GM18498 (cell line): ENCODE measurements around the gene THEMIS2.
"Not testable (repeated sequence)": the region's sequence is repeated elsewhere in the genome, so short reads cannot be mapped to it uniquely, and the experiment has no call there.

ENCODE experiments used
- ATAC-seq: cut with Tn5 transposase; IDR thresholded peaks from one replicate; pipeline ENCODE4 v1.9.1; 2021; ENCODE audit warnings: mild to moderate bottlenecking, moderate library complexity; ENCODE audit not compliant: unreplicated experiment

The THEMIS2 gene

DNA sequence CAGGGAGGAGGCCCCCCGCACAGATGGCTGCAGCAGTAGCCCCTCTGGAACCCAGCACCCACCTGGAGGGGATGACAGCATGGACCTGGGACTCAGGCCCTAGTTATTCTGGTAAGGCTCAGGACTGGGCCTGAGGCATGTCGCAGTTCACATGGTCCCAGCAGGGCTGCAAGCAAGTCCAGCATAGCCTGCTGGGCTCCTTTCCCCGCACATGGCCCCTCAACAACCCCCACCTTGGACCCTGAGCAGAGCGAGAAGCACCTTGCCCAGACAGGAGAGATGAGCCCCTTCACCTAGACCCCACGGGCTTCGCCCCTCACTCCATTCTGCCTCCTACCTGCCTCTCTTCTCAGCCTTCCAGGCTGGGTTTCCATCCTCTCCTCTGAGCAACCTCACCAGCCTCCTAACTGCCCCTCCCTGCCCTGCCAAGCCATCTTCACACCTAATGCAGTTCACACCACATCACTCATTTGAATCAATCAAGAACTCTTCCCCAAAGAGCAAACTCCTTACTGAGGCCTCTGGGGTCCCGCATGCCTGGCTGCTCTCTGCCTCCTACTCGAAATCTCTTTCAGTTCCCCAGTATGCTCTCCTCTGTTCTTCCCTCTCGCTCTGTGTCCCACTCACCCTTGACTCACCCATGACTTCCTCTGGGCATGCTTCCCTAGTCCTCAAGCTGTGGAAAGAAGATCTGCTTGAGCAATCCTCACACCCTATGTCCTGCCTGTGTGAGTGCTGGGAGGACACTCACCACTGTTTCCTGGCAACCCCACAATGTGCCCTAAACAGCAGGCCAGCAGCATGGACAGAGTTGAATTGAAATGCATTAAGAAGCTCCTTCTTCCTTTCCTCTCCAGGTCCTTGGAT, 9.4 kb upstream of the THEMIS2 start:
- ATAC-seq, result no peak

DNA sequence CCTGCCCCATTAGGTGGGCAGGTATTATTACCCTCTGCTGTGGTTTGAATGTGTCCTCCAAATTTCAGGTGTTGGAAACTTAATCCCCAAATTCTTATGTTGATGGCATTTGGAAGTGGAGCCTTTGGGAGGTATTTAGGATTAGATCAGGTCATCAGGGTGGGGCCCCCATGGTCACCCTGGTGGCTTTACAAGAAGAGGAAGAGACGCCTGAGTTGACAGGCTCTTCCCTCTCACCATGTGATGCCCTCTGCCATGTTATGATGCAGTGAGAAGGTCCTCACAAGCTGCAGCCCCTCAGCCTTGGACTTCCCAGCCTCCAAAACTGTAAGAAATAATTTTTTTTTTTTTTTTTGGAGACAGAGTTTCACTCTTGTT, 8.8 kb upstream of the THEMIS2 start:
- ATAC-seq, result no peak

DNA sequence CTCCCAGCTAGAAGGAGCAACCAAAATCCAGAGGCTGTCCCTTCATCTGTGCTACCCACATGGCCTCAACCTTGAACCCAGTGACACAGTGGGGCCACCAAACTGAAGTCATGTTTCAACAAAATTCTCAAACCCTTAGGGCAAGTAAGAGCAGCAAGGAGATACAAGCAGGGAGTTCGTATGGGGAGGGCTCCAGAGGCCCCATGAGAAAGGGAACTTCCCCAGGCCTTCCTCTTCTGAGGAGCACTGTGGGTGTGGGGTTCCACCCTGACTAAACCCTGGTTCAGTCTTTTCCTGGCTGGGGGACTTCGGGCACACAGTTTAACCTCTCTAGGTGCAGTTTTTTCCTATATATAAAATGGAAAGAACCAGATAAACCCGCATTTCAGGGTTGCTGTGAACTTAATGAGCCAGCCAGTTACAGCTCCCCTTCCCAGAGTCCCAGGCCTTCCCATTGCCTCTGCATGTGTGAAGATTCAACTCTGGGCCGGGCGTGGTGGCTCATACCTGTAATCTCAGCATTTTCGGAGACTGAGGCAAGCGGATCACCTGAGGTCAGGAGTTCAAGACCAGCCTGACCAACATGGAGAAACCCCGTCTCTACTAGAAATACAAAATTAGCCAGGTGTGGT, 8.0 kb upstream of the THEMIS2 start:
- ATAC-seq, result no peak

DNA sequence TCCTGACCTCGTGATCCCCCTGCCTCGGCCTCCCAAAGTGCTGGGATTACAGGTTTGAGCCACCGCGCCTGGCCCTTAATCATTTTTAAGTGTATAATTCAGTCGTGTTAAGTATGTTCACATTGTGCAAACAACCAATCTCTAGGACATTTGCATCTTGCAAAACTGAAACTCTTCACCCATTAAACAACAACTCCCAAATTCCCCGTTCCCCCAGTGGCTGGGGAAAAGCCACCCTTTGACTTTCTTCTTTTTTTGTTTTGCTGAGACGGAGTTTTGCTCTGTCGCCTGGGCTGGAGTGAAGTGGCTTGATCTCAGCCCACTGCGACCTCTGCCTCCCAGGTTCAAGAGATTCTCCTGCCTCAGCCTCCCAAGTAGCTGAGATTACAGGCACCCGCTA, 6.5 kb upstream of the THEMIS2 start:
- no peak for ATAC-seq

DNA sequence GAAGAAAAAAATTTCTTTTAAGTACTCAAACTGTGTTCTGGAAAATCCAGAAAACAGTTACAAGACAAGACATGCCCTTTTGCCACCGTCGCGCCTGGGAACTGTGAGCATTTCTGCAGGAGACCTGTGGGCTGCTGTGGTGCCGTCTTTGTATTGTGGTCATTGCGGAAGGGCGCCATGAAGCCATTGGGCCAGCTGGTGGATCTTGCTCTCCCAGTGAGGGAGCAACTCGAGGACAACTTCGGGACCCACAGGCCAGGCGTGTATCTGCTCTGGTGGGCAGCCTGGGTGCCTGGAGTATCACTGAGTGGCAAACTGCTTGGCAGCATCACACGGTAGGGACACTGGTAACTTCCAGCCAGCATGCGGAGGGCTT, 3.8 kb upstream of the THEMIS2 start:
- ATAC-seq, result no peak

DNA sequence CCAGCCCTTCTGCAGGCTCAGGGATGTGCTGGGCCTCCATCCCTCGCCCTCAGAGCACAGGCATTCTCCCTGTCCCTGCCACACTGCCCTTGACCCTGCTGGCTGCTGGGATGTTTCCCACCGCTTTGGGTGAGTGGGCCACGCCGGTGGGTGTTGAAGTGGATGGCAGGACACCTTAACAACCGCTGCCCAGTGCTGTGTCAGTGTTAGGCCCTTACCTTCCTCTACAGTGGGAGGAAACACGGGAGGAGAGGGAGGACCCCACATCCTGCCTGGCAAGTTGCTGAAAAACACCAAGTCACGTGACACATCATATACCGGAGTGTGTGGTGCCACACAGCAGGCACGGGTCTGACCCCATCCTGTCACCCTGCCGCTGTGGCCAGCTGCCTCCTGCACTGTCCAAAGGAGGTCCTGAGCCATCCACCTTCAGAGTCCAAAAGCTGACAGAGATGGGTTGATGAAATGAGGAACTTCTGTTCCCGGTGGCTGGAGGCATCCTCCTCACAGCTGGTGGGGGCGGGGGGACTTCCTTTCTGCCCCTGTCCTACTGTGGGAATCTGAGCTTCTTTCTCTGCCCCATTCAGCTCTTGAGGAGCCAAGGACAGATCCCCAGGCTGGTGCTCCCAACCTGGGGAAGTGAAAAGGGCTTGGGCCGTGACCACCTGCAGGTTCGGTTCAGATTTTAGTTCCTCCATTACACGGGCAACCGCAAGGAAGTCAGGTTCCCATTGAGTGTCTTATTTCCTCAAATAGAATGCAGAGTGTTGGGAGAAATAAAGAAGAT, 3.2 kb upstream of the THEMIS2 start:
- peak; percentile 53 for ATAC-seq

DNA sequence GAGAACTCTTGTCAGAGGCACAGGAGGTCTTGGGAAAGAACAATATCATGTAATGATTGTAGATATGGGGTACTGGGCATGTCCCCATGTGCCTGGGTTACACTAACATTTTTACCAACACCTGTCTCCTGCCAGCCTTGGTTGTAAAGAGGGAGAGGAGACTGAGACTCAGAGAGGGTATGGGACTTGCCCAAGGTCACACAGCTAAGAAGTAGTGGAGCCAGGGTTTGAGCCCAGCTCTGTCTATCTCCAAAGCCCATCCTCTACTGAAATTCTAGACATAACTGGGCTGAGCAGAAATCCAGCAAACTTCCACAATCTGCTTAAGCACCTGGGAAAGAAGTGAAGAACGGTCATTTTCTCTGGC, 2.6 kb upstream of the THEMIS2 start:
- ATAC-seq, result no peak

DNA sequence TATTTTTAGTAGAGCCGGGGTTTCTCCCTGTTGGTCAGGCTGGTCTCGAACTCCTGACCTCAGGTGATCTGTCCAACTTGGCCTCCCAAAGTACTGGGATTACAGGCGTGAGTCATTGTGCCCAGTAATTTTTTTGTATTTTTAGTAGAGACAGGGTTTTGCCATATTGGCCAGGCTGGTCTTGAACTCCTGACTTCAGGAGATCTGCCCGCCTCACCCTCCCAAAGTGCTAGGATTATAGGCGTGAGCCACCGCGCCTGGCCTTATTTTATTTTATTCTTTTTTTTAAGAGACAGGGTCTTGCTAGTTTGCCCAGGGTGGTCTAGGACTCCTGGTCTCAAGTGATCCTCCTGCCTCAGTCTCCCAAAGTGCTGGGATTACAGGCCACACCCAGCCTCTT, 1.3 kb upstream of the THEMIS2 start:
- not testable (repeated sequence) for ATAC-seq

DNA sequence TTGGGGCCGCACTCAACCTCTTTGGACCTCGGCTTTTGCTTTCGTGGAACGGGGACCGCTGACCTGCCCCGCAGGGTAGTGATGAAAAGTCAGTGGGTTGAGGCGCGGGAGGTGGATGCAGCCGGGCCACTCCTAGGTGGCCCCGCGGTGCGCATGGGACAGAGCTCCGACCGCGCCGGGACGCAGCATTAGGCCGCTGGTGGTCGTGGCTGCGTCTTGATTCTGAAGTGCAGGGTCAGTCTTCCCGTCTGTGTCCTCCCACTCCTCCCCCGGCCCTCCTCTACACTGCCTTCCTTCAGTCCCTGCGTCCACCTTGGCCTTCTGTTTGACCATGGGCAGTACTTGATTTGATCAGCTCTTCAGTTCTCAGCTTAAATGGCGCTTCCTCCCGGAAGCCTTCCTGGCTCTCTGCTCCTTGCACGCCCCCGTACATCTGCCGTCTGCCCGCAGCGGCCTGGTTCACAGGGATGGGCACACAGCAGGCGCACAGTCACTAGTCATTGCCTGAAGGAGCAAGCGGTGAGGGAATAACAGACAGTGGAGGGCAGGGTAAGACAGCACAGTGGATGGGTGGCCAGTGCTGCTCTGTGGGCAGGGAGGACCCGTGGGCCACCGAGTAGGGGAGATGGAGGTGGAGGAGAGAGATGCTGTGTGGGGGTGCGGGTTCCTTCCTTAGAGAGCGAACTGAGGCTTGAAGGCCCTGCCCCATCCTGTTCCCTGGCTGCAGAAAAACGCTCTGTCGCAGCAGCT, 633 bp downstream of the THEMIS2 start:
- ATAC-seq, result no peak

DNA sequence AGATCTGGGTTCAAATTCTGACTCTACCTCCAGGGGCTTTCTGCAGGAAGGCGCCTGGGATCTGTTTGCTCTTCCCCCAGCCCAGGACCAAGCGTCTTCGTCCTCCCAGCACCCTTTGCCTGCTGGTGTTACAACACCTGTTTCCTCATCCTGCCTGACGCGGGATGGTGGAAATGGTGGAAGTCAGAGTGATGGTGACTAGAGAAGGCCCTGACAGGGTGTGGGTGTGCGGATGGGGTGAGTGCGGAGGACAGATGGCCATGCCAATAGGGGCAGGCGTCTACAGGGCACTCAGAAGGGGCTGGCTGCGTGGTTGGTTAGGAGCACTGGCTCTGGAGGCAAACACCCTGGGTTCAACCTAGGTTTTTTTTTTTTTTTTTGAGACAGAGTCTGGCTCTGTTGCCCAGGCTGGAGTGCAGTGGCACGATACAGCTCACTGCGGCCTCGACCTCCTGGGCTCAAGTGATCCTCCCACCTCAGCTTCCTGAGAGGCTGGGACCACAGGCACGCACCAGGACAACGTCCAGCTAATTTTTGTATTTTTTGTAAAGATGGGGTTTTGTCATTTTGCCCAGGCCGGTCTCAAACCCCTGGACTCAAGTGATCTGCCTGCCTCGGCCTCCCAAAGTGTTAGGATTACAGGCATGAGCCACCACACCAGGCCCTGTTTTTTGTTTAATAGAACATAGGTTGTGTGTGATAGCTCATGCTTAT, 1.5 kb downstream of the THEMIS2 start:
- ATAC-seq, result no peak

DNA sequence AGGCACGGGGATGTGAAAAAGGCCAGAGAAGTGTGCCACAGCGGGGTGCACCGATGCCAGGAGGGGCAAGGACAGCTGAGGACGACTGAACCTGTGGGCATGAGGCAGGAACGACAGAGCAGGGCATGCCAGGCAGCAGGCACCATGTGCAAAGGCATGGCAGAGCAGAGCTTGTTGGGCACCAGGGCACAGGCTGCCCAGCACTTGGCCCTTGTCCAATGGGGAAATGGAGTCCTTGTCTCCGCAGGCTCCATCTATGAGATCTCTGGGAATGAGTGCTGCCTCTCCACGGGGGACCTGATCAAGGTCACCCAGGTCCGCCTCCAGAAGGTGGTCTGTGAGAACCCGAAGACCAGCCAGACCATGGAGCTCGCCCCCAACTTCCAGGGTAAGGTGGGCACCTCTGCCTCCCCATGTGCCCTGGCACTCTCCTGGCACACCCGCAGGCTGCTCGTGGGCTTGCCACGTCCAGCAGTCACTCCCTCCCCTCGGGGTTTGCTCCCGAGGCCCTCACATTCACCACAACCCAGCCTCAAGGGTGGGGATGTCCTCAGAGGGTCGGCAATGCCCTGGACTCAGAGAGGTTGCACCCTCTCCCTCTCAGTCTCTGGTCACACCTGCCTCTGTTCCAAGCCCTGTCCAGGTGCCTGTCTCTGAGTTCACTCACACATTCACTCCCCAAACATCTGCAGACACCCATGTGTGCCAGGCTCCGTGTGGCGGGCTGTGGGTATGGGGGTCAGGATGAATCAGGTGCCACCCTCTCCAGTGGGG, 4.2 kb downstream of the THEMIS2 start:
- no peak for ATAC-seq

DNA sequence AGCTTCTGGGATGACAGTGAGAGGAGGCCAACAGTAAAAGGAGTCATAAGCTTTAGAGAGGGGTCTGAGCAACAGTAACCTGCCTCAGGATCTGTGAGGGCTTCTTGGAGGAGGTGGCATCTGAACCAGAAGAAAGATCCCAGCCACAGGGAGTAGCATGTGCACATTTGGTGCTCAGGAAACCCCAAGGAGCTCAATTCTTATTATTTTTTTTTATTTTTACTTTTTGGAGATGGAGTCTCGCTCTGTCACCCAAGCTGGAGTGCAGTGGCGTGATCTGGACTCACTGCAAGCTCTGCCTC, 4.7 kb downstream of the THEMIS2 start:
- ATAC-seq, result no peak

DNA sequence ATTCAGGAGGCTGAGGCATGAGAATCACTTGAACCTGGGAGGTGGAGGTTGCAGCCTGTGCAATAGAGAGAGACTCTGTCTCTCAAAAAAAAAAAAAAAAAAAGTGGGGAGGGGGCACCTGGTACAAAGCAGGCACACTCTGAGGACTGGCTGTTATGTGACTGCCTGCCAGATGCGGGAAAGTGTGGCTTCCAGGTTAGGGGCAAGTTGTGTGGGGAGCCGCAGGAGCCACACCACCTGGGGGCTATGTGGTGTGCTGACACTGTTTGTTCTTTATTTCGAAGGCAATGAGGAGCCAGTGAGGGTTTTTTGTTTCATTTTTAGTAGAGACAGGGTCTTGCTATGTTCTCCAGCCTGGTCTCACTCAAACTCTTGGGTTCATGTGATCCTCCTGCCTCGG, 5.7 kb downstream of the THEMIS2 start:
- no peak for ATAC-seq

DNA sequence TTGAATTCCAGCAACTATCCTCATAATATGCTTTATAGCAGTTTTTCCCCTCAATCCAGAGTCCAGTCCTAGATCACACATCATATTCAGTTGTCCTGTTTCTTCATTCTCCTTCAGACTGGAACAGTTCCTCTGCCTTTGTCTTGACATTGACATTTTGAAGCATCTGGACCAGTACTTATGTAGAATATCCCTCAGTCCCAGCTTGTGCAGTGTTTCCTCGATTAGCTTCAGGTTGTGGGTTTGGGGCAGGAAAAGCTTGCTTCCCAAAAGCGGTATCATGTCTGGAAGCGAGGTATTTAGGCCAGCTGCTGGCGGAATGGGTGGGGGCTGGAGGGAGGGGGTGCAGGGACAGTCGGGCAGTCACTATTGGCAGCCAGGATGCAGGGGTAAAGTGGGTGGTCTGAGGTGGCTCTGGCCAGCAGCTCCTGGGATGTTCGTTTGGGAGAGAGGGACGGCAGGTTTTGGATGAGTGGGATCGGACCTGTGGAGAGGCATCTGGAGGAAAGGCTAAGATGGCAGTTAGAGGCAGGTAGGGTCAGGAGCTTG, 6.5 kb downstream of the THEMIS2 start:
- no peak for ATAC-seq

DNA sequence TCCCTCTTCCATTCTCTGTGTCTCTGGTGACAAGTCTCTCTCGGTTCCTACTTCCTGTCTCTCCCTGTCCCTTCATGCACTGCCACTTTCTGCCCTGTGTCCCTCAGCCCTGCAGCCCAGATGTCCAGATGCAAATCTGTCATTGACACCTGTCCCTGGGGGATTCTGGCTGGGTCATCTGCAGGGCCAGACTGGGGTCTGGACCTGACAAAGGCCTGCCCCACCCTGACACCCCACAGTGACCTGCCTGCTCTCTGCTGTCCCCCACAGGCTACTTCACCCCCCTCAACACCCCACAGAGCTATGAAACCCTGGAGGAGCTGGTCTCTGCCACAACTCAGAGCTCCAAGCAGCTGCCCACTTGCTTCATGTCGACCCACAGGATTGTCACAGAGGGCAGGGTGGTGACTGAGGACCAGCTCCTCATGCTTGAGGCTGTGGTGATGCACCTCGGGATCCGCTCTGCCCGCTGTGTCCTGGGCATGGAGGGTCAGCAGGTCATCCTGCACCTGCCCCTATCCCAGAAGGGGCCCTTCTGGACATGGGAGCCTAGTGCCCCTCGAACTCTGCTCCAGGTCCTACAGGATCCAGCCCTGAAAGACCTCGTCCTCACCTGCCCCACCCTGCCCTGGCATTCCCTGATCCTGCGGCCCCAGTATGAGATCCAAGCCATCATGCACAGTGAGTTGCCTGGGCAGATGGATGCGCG, 7.2 kb downstream of the THEMIS2 start:
- no peak for ATAC-seq

DNA sequence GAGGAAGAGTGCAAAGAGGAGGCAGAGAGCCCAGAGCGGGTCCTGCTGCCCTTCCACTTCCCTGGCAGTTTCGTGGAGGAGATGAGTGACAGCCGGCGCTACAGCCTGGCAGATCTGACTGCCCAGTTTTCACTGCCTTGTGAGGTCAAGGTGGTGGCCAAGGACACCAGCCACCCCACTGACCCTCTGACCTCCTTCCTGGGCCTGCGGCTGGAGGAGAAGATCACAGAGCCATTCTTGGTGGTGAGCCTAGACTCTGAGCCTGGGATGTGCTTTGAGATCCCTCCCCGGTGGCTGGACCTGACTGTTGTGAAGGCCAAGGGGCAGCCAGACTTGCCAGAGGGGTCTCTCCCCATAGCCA, 10.2 kb downstream of the THEMIS2 start:
- ATAC-seq, result no peak

DNA sequence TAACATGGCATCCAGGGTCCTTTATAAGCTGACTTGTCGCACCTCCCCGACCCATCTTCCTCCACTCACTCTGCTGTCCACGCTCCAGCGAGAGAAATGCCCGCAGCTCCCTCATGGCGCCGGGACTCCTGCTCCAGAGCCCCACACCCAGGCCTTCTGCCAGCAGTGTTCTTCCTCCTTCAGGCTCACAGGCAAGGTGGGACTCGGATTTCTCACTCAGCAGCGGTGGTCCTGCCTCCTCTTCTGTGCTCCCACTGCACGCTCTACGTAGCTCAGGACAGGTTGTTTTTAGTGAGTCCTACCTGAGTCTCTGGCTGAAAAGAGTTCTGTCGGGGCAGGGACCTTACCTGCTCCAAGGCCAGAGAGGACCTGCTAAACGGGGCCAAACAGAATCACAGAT, 11.2 kb downstream of the THEMIS2 start:
- ATAC-seq, result no peak

DNA sequence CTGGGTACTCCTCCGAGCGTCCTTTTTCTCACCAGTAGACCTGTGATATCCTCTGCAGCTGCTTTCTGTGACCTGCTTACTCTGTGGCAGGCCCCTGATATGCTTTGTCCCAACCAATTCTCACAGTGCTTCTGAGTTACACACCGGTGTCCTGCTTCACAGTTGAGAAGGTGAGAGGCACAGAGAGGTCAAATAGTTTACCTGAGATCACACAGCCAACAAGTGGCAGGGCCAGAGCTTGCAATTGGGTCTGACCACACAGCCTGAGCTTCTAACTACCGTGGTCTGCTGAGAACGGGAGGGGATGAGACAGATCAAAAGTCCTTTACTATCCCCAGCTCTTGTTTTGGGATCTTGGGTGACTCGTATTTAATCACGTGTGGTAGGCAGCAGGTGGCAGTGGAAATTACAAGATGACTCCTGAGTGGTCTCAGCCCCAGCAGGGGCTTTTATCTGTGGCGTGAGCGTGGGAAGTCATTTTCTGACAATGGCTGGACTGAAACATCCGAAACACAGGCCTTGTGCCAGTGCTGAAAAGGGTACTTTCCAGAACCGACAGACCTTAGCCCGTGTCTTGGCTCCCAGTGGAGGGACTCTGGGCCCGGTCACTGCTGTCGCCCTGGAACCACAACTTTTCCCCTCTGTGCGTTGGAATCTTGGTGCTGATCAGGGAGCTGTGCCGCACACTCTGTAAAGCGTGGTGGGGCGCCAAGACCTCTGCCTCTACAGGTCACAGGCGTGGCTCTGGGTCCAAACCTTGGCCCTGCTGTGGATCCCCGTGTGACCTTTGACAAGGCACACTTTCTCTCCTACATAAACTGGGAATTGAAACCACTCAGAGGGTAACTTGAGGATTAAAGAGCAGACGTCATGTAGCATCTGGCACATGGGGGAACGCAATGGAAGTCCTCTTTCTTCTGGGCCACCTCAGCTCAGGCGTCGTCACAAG, 11.9 kb downstream of the THEMIS2 start:
- ATAC-seq, result peak; percentile 44
